Measurements from ENCODE around the gene SPTA1. TPM values are rescaled to one million over a fixed set of nuclear protein-coding genes. Genes with fewer than 3 reads are reported as not detected.

Gene SPTA1
- total RNA-seq, 1 donor from 2014 or later, result not detected

DNA sequence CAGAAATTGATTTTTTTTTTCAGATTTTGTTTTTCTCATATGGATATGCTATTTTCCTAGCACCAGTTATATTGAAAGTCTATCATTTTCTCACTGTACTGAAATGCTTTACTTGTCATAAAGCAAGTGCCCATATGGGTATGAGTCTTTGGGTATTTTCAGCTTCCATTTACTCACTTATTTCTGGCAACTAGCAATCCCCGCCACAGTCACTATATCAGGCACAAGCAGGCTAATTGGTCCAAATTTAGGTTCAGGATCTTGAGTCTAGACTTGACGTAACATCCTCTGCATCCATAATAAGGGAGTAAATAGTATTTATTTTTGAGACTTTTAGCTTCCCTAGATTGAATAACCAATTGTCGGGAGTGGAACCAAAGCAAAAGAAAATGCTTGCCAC is 109.0 kb downstream of the SPTA1 start:
- intact Hi-C loops (cut with micrococcal nuclease), result no loop called here

- intact Hi-C loops (cut with micrococcal nuclease), result no loop called here
Observed at GRCh38 chr1:158572226-158572625, 114.3 kb downstream of the SPTA1 start.

DNA sequence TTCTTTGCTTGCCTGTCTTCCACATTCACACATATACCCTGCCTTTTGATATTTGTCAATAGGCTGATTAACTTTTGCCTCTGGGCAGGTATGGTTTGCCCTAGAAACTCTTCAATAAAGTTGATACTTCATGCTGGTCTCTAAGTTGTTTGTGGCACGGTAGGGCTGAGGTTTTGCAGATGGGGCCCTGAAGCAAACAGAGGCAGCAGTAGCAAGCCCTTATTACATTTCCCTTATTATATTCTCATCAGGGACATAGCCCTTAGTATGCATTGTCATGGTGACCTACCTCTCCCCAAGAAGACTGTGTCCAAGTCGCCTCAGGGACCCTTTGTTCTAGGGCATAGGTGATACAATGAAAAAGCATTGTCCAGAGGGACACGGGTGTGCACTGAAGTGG is 116.0 kb downstream of the SPTA1 start, which contains the start of gene OR6P1:
OR6P1 (minus strand) TSS at position 101 of the 400 bp plus-strand sequence. CDS start 6,976 bp downstream, outside the sequence.
- intact Hi-C loops (cut with micrococcal nuclease), result no loop called here

DNA sequence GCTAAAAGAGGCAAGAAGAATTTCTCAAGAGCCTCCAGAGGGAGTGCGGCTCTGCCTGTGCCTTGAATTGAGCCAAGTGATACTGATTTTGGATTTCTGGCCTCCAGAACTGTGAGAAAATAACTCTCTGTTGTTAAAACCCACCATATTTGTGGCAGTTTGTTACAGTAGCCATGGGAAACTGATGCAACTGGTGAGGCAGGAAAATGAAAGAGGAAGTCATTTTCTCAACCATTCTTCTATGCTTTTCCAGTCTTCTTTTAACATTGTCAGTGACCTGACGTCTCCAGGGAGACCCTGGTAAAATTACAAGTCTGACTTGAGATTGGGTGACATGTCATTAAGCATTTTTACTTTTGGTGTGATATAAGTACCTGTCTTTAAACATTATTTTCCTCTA is 121.9 kb downstream of the SPTA1 start:
- intact Hi-C loops (cut with micrococcal nuclease), result no loop called here

- intact Hi-C loops (cut with micrococcal nuclease), result no loop called here
Observed at GRCh38 chr1:158563853-158564252, 122.7 kb downstream of the SPTA1 start.

Other genes starting within 250 kb of the SPTA1 start
- gene OR10K1, start 224.9 kb downstream of the SPTA1 start, total RNA-seq, result not detected in 2 replicates
- gene OR10R2, start 214.5 kb downstream of the SPTA1 start, total RNA-seq, result not detected in 2 replicates
- not detected in 2 replicates for gene OR6Y1, start 132.3 kb downstream of the SPTA1 start, total RNA-seq
- gene OR6P1, start 116.1 kb downstream of the SPTA1 start, total RNA-seq, result not detected in 2 replicates
- not detected in 2 replicates for gene OR10X1, start 106.8 kb downstream of the SPTA1 start, total RNA-seq
- not detected in 2 replicates for gene OR10Z1, start 81.4 kb downstream of the SPTA1 start, total RNA-seq
- not detected in 2 replicates for gene OR6K2, start 13.9 kb upstream of the SPTA1 start, total RNA-seq
- gene OR6K3, start 34.0 kb upstream of the SPTA1 start, total RNA-seq, result not detected in 2 replicates
- not detected in 2 replicates for gene OR6K6, start 68.0 kb upstream of the SPTA1 start, total RNA-seq
- gene OR6N1, start 85.5 kb upstream of the SPTA1 start, total RNA-seq, result not detected in 2 replicates
- not detected in 2 replicates for gene OR6N2, start 94.5 kb upstream of the SPTA1 start, total RNA-seq
- gene MNDA, start 144.6 kb upstream of the SPTA1 start, total RNA-seq, result not detected in 2 replicates
- gene PYHIN1, start 244.8 kb upstream of the SPTA1 start, total RNA-seq, result 35.3 and 36.2 TPM in 2 replicates